Fibroblast of lung (primary cell): ENCODE measurements around the gene PPP4C.

Experiments
- CTCF ChIP-seq, 2 donors: IDR thresholded peaks in 1 of 2; conservative IDR thresholded peaks in 1 of 2; 1 replicate in 1 of 2; 2 replicates in 1 of 2; pipeline ENCODE4 v1.5.1; 2011 to 2012; ENCODE audit warnings: low read length in 2 of 2, control low read depth in 1 of 2, inconsistent platforms in 1 of 2, low read depth in 1 of 2, mild to moderate bottlenecking in 1 of 2
- EZH2 ChIP-seq: IDR thresholded peaks from 2 replicates; pipeline ENCODE4 v1.5.1; 2012; ENCODE audit warnings: low read length, control low read depth, mild to moderate bottlenecking; ENCODE audit errors: missing control alignments

- TF ChIP-seq CTCF (conservative IDR thresholded peaks at IDR 0.05 in 1 of 2, IDR thresholded peaks at IDR 0.05 in 1 of 2; ENCODE audit: low read depth in 1 of 2, low read length in 2 of 2) (no peak), EZH2 (no peak)
Observed at GRCh38 chr16:30087181-30087898, 11.5 kb downstream of the PPP4C start.
